Cardiac fibroblast (primary cell): Measurements from ENCODE around the gene TCFL5.

Experiments used
- DNase-seq, 2 donors: peaks; one replicate each; pipeline versions ENCODE4 v3.0.0 to v3.0.0-alpha.2; 2010; ENCODE audit warnings: low read depth in 2 of 2
- H3K4me3 ChIP-seq, 2 donors: replicated peaks in 1 of 2; 1 replicate in 1 of 2; 2 replicates in 1 of 2; pipeline ENCODE4 v1.5.1; 2011; ENCODE audit warnings: low read depth in 2 of 2, low read length in 2 of 2, mild to moderate bottlenecking in 2 of 2, moderate library complexity in 1 of 2
- CTCF ChIP-seq: IDR thresholded peaks from one replicate; pipeline ENCODE4 v1.5.1; 2011; ENCODE audit warnings: low read depth, mild to moderate bottlenecking, low read length, inconsistent platforms

Gene TCFL5

GRCh38 chr20:62889411-62889810 lies 27.8 kb upstream of the TCFL5 start:
- DNase-seq, result no peak
- H3K4me3 ChIP-seq, result no peak overlapping the region
- TF ChIP-seq CTCF, result no peak

DNA sequence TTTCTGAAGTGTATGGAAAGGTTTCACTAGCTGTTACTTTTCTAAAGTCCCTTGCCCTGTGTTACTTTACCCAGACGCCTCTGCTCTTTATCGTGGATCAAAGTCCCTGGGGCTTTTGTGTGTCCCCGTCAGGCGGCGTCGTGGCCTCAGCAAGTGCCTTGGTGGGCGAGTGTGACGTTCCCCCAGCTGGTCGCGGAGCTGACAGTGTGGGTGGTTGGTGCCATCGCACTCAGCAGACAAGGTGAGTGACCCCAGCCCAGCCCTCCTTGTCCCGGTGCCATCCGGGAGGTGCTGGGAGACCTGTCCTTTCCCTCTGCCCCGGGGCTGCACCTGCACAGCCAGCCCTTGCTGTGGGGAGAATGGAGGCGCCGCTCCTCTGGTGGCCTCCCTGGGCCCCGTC lies 27.3 kb upstream of the TCFL5 start:
- TF ChIP-seq CTCF, result no peak
- no peak for DNase-seq
- H3K4me3 ChIP-seq, result no peak overlapping the region

DNA sequence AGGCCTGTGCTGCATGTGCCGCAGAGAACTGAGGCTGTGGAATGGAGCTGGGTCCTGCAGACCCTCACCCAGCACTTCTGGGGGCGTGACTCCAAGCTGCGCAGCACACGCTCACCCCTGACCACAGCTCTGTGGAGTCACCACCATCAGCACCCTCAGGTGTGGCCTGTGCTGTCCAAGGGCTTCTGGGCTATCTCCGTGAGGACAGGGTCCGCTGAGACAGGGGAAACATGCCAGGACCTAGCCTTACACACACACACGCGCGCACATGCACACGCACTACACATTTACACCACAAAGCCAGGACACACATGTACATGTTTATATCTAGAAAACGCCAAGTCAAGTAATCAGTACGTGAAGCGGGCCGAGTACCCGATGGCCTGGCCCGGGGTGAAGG lies 26.8 kb upstream of the TCFL5 start:
- DNase-seq, result no peak
- no peak for TF ChIP-seq CTCF
- no peak overlapping the region for H3K4me3 ChIP-seq

- DNase-seq, result peak in 1 of 2 donors; percentile 24
- no peak for TF ChIP-seq CTCF
- H3K4me3 ChIP-seq, result no peak overlapping the region
Observed at GRCh38 chr20:62887860-62888239, 26.2 kb upstream of the TCFL5 start.

DNA sequence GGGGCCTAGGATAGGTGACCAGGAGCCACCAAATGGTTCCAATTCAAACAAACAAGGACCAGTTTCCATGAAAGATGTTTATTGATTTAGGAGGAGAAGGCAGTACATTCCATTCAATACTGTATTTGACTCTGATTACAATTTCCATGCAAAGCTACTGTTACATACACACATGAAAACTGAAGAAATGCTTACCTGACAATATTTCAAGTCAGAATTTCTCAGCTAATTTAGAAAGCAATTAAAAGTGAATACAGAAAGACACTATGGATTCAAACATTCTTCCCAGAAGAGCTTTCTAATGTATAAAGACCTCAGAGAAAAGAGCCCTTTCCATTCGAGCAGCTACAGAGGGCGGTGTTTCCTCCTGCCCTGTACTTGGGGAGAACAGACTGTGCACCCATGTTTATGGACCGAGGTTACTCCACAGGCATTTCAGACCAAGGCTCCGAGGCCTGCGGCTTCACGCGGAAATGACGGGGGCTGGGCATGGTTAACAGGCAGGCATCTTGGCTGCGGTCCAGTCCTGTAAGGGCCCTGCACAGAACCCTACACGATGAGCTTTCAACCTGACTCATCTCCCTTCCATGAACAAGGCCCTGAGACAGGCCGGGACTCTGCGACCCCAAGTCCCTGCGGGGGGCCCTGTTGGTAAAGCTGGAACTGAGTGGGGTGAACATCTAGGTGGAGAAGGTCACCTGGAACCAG lies 25.7 kb upstream of the TCFL5 start:
- peak; percentile 4 for TF ChIP-seq CTCF
- peak; percentile 90 to 91 for DNase-seq
- H3K4me3 ChIP-seq, result no peak overlapping the region

DNA sequence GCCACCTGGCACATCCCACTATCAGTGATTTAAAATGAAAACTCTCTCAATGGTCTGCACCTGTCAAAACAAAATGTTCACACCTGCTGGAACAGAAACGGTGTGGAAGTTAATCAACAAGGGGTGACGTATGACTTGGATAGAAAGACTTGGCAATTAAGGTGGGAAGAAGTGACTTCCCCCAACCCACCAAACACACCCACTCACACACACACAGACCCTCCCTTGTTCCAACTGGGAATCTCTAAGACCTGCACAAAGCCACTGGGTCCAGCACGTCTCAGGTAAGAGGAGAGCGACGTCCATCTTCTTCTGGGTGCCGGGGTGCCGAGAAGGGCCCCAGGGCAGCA lies 25.1 kb upstream of the TCFL5 start:
- no peak for DNase-seq
- no peak for TF ChIP-seq CTCF
- no peak overlapping the region for H3K4me3 ChIP-seq
